HG02588 (cell line): ENCODE results near the gene TMEM167A.

Source experiments
- ATAC-seq: cut with Tn5 transposase; IDR thresholded peaks from one replicate; pipeline ENCODE4 v1.9.1; 2021; ENCODE audit warnings: mild to moderate bottlenecking, moderate library complexity; ENCODE audit not compliant: unreplicated experiment

TMEM167A gene

DNA sequence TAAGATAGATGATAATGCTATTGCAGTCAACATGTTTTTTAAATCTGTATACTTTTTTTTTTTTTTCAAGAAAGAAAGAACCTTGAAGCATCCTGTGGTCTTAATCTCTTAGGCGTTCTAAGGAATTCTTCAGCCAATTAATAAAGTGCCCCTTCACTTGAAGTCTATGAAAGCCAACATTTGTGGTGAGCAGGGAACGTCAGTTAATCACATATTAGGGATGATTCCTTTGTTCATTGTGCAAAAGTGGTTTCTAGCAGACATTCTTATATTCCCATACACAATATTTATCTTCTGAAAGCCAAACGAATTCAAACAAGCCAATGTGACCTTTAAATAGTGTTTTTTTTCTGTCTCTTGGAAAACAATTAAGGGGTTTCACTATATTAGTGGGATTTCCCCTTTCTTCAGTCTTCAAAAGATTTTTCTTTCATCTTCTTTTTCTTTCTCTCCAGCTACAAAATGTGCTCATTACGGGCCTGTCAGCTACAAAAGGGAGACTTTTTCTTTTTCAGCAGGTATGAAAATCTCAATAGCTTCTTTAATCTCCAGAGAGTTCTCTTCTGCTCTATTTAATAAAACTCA is 40.1 kb downstream of the TMEM167A start:
- no peak for ATAC-seq

- no peak for ATAC-seq
Measured at GRCh38 chr5:83035373-83036100, 41.7 kb downstream of the TMEM167A start.

DNA sequence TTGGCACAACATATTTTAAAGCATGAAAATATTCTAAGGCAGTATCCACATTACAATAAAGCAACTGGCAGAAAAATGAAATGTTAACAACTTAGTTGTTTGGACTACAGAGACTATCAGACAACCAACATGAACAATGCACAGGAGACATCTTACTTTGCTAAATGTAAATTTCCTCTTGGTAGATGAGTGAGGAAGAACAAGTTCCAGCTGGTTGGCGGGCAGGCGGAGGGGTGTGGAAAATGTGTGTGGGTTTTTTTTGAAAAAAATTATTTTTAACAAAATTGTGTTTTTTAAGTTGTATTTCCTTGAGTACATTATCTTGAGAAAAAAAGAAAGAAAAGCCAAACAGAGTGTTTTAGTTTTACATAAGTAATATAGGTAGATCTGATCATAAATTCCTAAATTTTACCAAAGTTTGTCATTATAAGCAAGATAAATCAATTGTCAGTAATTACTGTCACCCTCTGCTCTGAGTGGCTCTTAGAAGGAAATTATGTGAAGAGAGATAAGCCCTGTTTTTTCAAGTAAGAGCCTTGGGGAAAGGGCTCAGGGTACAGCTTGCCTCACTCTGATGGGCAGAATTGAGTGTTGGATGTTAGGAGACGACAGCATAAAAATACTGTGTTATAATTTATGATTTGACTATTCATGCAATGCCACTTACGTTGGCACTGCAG is 42.5 kb downstream of the TMEM167A start:
- no peak for ATAC-seq

DNA sequence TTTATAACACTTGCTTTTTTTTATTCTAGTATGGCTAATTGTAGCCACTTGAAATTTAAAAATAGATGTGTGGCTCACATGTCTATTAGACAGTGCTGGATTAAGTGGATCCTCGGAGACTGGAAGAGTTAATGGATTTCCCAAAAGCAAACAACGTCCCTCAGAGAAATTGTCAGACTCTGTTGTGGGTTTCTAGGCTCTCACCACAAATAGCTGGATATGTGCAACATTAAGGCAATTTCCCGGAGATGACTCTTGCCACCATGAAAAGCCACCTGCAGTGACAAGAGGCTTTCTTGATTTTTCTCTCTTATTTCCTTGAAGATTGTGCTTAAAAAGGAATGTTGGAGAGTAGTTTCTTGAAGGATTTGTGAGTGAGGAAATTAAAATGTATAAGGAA is 43.2 kb downstream of the TMEM167A start:
- no peak for ATAC-seq

GRCh38 chr5:83031381-83031780 is 45.8 kb downstream of the TMEM167A start:
- ATAC-seq = no peak

DNA sequence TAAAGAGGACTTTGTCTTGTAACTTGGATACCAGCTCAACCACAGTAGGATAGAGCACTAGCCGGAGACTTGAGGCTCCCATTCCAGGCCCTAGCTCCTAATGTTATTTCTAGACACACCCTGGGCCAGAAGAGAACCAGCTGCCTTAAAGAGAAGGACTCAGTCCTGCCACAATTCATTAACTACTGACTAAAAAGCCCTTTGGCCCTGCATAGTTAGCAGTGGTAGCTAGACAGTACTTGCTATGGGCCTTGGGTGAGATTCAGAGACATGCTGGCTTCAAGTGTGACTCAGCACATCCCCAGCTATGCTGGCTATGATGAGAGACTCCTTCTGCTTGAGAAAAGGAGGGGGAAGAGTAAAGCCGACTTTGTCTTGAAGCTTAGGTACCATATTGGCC is 47.3 kb downstream of the TMEM167A start:
- no peak for ATAC-seq

- no peak for ATAC-seq
Measured at GRCh38 chr5:83026930-83027687, 50.1 kb downstream of the TMEM167A start.

GRCh38 chr5:83026516-83026915 is 50.7 kb downstream of the TMEM167A start:
- no peak for ATAC-seq

- no peak for ATAC-seq
Measured at GRCh38 chr5:83025690-83026478, 51.3 kb downstream of the TMEM167A start.

- no peak for ATAC-seq
Measured at GRCh38 chr5:83022334-83022733, 54.9 kb downstream of the TMEM167A start.

GRCh38 chr5:83015676-83016075 is 61.5 kb downstream of the TMEM167A start:
- no peak for ATAC-seq

- ATAC-seq = peak; percentile 98
Measured at GRCh38 chr5:83011985-83012384, 65.2 kb downstream of the TMEM167A start.

- no peak for ATAC-seq
Measured at GRCh38 chr5:83009408-83009807, 67.8 kb downstream of the TMEM167A start.

DNA sequence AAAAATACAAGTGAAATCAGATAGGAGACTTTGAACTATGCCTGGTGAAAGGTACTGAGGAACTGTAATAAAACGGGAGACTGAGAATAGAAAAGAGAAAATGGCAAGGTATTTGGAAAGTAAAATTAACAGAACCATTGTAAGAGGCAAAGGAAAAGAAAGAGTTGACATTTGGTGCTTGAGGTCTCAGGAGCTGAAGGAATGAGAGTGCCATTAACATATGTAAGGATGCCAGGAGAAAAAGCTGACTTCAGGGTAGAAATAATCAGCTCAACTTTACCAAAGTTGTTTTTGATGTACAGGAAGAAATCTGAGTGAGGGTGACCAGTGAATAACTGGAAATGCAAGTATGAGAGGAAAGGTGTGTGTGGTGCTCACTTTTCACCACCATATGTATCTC is 69.4 kb downstream of the TMEM167A start:
- no peak for ATAC-seq

- ATAC-seq = no peak
Measured at GRCh38 chr5:83006683-83007283, 70.4 kb downstream of the TMEM167A start.

GRCh38 chr5:83003791-83004190 is 73.4 kb downstream of the TMEM167A start:
- no peak for ATAC-seq
